Erythroblast (primary cell): ENCODE measurements around the gene TOP2B.

Experiments
- GATA1 ChIP-seq: IDR thresholded peaks from 2 replicates; pipeline ENCODE4 v1.6.1; 2011; ENCODE audit warnings: low read depth, mild to moderate bottlenecking, control low read depth, low read length, moderate library complexity
- POLR2A ChIP-seq: IDR thresholded peaks from 2 replicates; pipeline ENCODE4 v1.6.1; 2011; ENCODE audit warnings: mild to moderate bottlenecking, low read length

DNA sequence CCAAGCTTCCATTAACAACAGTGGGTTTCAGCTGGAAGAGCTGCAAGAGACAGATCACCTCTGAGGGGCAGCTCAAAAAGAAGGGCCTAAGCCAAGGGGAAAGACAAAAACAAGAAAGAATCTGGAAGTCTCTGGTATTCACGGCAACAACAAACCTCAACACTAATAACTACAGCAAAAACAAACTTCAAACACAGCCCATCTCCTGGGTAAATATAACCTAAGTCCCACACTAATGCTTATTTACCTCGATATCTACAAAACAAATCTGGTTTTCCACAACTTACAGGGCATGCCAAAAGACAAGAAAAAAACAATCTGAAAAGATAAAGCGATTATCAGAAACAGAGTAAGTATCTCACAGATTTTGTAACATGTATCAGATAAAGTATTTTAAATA, 29.7 kb downstream of the TOP2B start:
- TF ChIP-seq POLR2A = no peak
- no peak for TF ChIP-seq GATA1
